Measurements from ENCODE around the gene HARBI1.

DNA sequence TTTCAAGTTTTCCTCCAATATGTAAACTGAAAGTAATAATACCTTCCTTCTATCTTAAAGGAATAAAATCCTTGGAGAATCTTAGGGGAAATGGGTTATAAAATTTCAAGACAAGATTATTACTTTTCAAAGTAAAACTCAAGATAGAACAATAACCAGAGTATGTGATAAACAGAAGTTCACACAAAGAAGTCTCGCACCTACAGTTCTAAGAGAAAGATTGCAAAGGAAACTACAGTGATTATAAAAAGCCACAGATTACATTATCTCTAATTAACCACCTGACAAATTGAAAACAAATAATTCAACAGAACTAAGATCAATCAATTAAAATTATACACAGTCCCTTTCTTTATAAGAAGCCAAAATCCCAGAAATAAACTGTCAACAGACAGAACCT is 57.2 kb downstream of the HARBI1 start:
- no peak for TF ChIP-seq CTCF (conservative IDR thresholded peaks at IDR 0.05 in 1 of 2, IDR thresholded peaks at IDR 0.05 in 1 of 2; ENCODE audit: low read depth in 1 of 2, low read length in 2 of 2)
- TF ChIP-seq EZH2 (IDR thresholded peaks at IDR 0.05; ENCODE audit: low read length, missing control alignments), result no peak
